K562 (cell line): ENCODE results near the gene NUAK1. TPM values are rescaled to one million over a fixed set of nuclear protein-coding genes. Genes with fewer than 3 reads are reported as not detected.

ENCODE experiments used
- ATAC-seq: fragments of 200-7000 bp; cut with Tn5 transposase; 3 replicates; pipeline ENCODE4 v1.9.1; 2020; ENCODE audit warnings: moderate library complexity
- BruUV-seq: library from RNA; stranded (reverse); fragments of 400-500 nt; replicated peaks from 2 replicates; lab custom pipeline; 2021; lab: Mats Ljungman, UMichigan
- CTCF ChIA-PET: fragments of 300-600 bp; formaldehyde crosslinking; extraction: SDS; loops from one replicate; lab custom pipeline; 2021; ENCODE audit warnings: low intra/inter-chr PET ratio; lab: Yijun Ruan, JAX
- POLR2A ChIA-PET: fragments of 300-600, 350-650 bp; sonication (Branson Sonifier 250); formaldehyde crosslinking; extraction: SDS; loops from one replicate; lab custom pipeline; 2021; ENCODE audit warnings: antibody characterized with exemption, inconsistent platforms; lab: Yijun Ruan, JAX
- DNase-seq, 4 experiments: peaks; one replicate each; pipeline versions ENCODE4 v3.0.0 to v3.0.0-alpha.2; 2011 to 2018; ENCODE audit warnings: low spot score in 3 of 4, mixed read lengths in 3 of 4; ENCODE audit errors: extremely low read depth in 1 of 4
- FAIRE-seq: peaks from 2 replicates; lab custom pipeline; 2011; peaks lifted over from hg19 to GRCh38; lab: Jason Lieb, UNC
- H2AFZ ChIP-seq: 2 replicates; pipeline ENCODE4 v1.6.0; 2011; ENCODE audit warnings: low read depth, low read length, control low read depth, inconsistent platforms
- H3K27ac ChIP-seq: fragments of 200-600 bp; 3 replicates; pipeline ENCODE4 v1.8.0; 2011; ENCODE audit warnings: low read depth, mild to moderate bottlenecking, control low read depth, inconsistent platforms, low read length, moderate library complexity, mixed read lengths; ENCODE audit errors: extremely low read depth
- H3K27me3 ChIP-seq, 2 experiments: fragments of 300-600 bp in 1 of 2; 2 replicates in 1 of 2; 3 replicates in 1 of 2; pipeline versions ENCODE4 v1.6.0 to v1.8.0; 2011; ENCODE audit warnings: inconsistent platforms in 2 of 2, low read length in 2 of 2, mild to moderate bottlenecking in 1 of 2, mixed read lengths in 1 of 2, moderate library complexity in 1 of 2; ENCODE audit not compliant: control insufficient read depth in 2 of 2, insufficient read depth in 2 of 2
- H3K36me3 ChIP-seq: fragments of 300-600 bp; 3 replicates; pipeline ENCODE4 v1.8.0; 2011; ENCODE audit warnings: mild to moderate bottlenecking, low read length, inconsistent platforms; ENCODE audit not compliant: control insufficient read depth, insufficient read depth
- H3K4me1 ChIP-seq, 2 experiments: fragments of 200-600 bp in 1 of 2; replicated peaks in 1 of 2; 2 replicates in 1 of 2; 3 replicates in 1 of 2; pipeline versions ENCODE4 v1.5.1 to v1.8.0; 2011; ENCODE audit warnings: inconsistent platforms in 2 of 2, low read length in 2 of 2, mild to moderate bottlenecking in 1 of 2, mixed read lengths in 1 of 2, moderate library complexity in 1 of 2; ENCODE audit not compliant: control insufficient read depth in 2 of 2, insufficient read depth in 2 of 2
- H3K4me2 ChIP-seq: 2 replicates; pipeline ENCODE4 v1.6.1; 2011; ENCODE audit warnings: low read length, control low read depth, inconsistent platforms, mixed read lengths; ENCODE audit not compliant: insufficient read depth
- H3K4me3 ChIP-seq: fragments of 200-600 bp; sonication (generic), shearing (Covaris generic); 2 replicates; pipeline ENCODE4 v1.5.1; 2016; ENCODE audit warnings: control low read depth, inconsistent platforms
- H3K79me2 ChIP-seq: fragments of 200-600 bp; 3 replicates; pipeline ENCODE4 v1.8.0; 2011; ENCODE audit warnings: low read length, inconsistent platforms; ENCODE audit not compliant: control insufficient read depth, insufficient read depth
- H3K9ac ChIP-seq, 2 experiments: 2 replicates each; pipeline versions ENCODE4 v1.6.0 to v1.6.1; 2011; ENCODE audit warnings: low read depth in 2 of 2, low read length in 2 of 2, control low read depth in 1 of 2, inconsistent platforms in 1 of 2, mild to moderate bottlenecking in 1 of 2, mixed read lengths in 1 of 2; ENCODE audit not compliant: insufficient read depth in 1 of 2
- H3K9me1 ChIP-seq: one replicate; pipeline ENCODE4 v1.6.0; 2011; ENCODE audit warnings: inconsistent platforms, mild to moderate bottlenecking, low read length, moderate library complexity; ENCODE audit not compliant: control insufficient read depth, insufficient read depth
- H3K9me3 ChIP-seq: replicated peaks from 2 replicates; pipeline ENCODE4 v1.5.1; 2011; ENCODE audit warnings: low read depth, low read length, inconsistent platforms; ENCODE audit not compliant: control insufficient read depth, insufficient read depth
- H4K20me1 ChIP-seq: replicated peaks from 2 replicates; pipeline ENCODE4 v1.6.1; 2011; ENCODE audit warnings: low read length, inconsistent platforms, mixed read lengths; ENCODE audit not compliant: control insufficient read depth, insufficient read depth
- ESRRB ChIP-seq: fragments of 250-450 bp; sonication (Bioruptor Pico); IDR thresholded peaks from 2 replicates; pipeline ENCODE4 v1.5.0; 2020; ENCODE audit warnings: mild to moderate bottlenecking, moderate library complexity, borderline replicate concordance
- KDM1A ChIP-seq, 2 experiments: fragments of 450-650 bp; IDR thresholded peaks; 2 replicates each; pipeline ENCODE4 v1.6.1; 2016; ENCODE audit warnings: mild to moderate bottlenecking in 2 of 2
- MTA1 ChIP-seq: fragments of 450-650 bp; IDR thresholded peaks from 2 replicates; pipeline ENCODE4 v1.6.1; 2017; ENCODE audit warnings: borderline replicate concordance
- MYC ChIP-seq, 2 experiments: fragments of 250-450 bp in 1 of 2; sonication (Bioruptor Pico) in 1 of 2; IDR thresholded peaks; 2 replicates each; pipeline versions ENCODE4 v1.5.1 to v1.6.1; 2012 to 2021; ENCODE audit warnings: low read depth in 2 of 2, borderline replicate concordance in 1 of 2, improper control_type of control experiment in 1 of 2, low read length in 1 of 2, mild to moderate bottlenecking in 1 of 2, moderate library complexity in 1 of 2
- NCOA4 ChIP-seq: fragments of 450-650 bp; IDR thresholded peaks from 2 replicates; pipeline ENCODE4 v1.6.1; 2018; ENCODE audit warnings: mild to moderate bottlenecking; ENCODE audit not compliant: partially characterized antibody
- NCOA6 ChIP-seq: fragments of 450-650 bp; IDR thresholded peaks from 2 replicates; pipeline ENCODE4 v1.6.1; 2017; ENCODE audit warnings: mild to moderate bottlenecking
- RUNX1 ChIP-seq: sonication (generic); IDR thresholded peaks from 2 replicates; pipeline ENCODE4 v1.6.1; 2016; ENCODE audit warnings: antibody characterized with exemption, low read depth
- TRIM24 ChIP-seq, 2 experiments: fragments of 450-650 bp; IDR thresholded peaks; 2 replicates each; pipeline ENCODE4 v1.6.1; 2016
- TSC22D4 ChIP-seq: fragments of 450-650 bp; IDR thresholded peaks from 2 replicates; pipeline ENCODE4 v1.6.1; 2016; ENCODE audit warnings: missing genetic modification characterization, missing biosample characterization, control low read depth
- U2AF1 ChIP-seq: fragments of 200-400 bp; formaldehyde crosslinking; optimal IDR thresholded peaks from 2 replicates; pipeline ENCODE3; 2017; ENCODE audit warnings: mild to moderate bottlenecking, low read depth, low read length, moderate library complexity
- VEZF1 ChIP-seq: fragments of 200-800 bp; sonication (Bioruptor generic); IDR thresholded peaks from 2 replicates; pipeline ENCODE4 v1.6.1; 2017; ENCODE audit warnings: missing genetic modification characterization, missing compliant biosample characterization
- XRCC4 ChIP-seq: IDR thresholded peaks from one replicate; pipeline ENCODE4 v1.6.1; 2011; ENCODE audit not compliant: insufficient read depth, insufficient read length; ENCODE audit errors: extremely low read depth
- ZC3H11A ChIP-seq: IDR thresholded peaks from 2 replicates; pipeline ENCODE4 v1.6.1; 2012; ENCODE audit warnings: low read depth, low read length, improper control_type of control experiment
- ZKSCAN8 ChIP-seq: fragments of 200-800 bp; sonication (Bioruptor generic); IDR thresholded peaks from 2 replicates; pipeline ENCODE4 v1.6.1; 2016; ENCODE audit warnings: missing genetic modification characterization, missing compliant biosample characterization
- ZNF133 ChIP-seq: fragments of 250-450 bp; sonication (Bioruptor Pico); IDR thresholded peaks from 2 replicates; pipeline ENCODE4 v1.4.0; 2020; ENCODE audit warnings: mild to moderate bottlenecking
- ZNF134 ChIP-seq: fragments of 250-450 bp; sonication (Bioruptor Pico); conservative IDR thresholded peaks from 2 replicates; pipeline ENCODE4 v1.4.0; 2020
- WGBS: fragments of 100-300 bp; shearing (Covaris generic); methylation state at CpG from one replicate; pipeline ENCODE4 v1.1.6; 2016; ENCODE audit warnings: low coverage, mixed read lengths; ENCODE audit not compliant: insufficient coverage; ENCODE audit errors: missing lambda C conversion rate; 5-methylcytosine and 5-hydroxymethylcytosine counted together
- in situ Hi-C: fragments of 300-500 bp; cut with MboI; formaldehyde crosslinking; loops from 4 replicates; pipeline ENCODE4 v1.15.0; 2018; ENCODE audit warnings: inconsistent platforms, mixed read lengths
- intact Hi-C: fragments of 100-400 bp; cut with micrococcal nuclease; formaldehyde crosslinking; loops from 2 replicates; pipeline ENCODE4 v1.14.2; 2022
- polyA plus RNA-seq, 8 experiments: library from polyadenylated mRNA; depleted of rRNA in 4 of 8; stranded (reverse) in 5 of 8; unstranded in 3 of 8; fragments of >200 nt; fragmentation: Nextera tagmentation in 2 of 8; fragmentation: Illumina TruSeq in 1 of 8; extraction: Ambion mirVana in 2 of 8; extraction: Trizol in 1 of 8; gene quantifications; 2 replicates each; pipeline versions ENCODE4 v1.2.1 to v1.2.3, GENCODE V29; 2011 to 2014; ENCODE audit warnings: inconsistent platforms in 1 of 8, missing spikeins in 1 of 8
- total RNA-seq, 7 experiments: library from RNA; depleted of rRNA in 6 of 7; stranded (reverse); fragments of >200 nt in 6 of 7; fragmentation: Illumina TruSeq in 2 of 7; extraction: Trizol in 2 of 7; gene quantifications; 2 replicates each; pipeline versions ENCODE4 v1.2.1 to v1.2.3, GENCODE V29; 2011 to 2021; ENCODE audit warnings: low replicate concordance in 1 of 7

The NUAK1 gene
- total and polyA plus RNA-seq, 9 of the 15 experiments (the other 6 are each of a cell fraction or from before 2014, with no cell fraction given), result 0.02 TPM; not detected in 8

- no peak overlapping the region for H3K27ac ChIP-seq
- H3K36me3 ChIP-seq, result no peaks in the 10 kb centered on the region
- no peak overlapping the region for H3K4me2 ChIP-seq
- no peak overlapping the region for H3K4me3 ChIP-seq
- DNase-seq (no peak), FAIRE-seq (no peak), ATAC-seq (no peak)
- no peak for TF ChIP-seq ZKSCAN8 (CRISPR knock-in tag)
- no peak for TF ChIP-seq U2AF1
- TF ChIP-seq TSC22D4 (tag), result no peak
- TF ChIP-seq RUNX1, result no peak
- TF ChIP-seq NCOA6, result no peak
- TF ChIP-seq KDM1A (IDR thresholded peaks at IDR 0.05), result no peak
- TF ChIP-seq MTA1, result no peak
- no peak for TF ChIP-seq ZNF134
- TF ChIP-seq MYC (IDR thresholded peaks at IDR 0.05; ENCODE audit: low read depth, low read length), result no peak
- TF ChIP-seq MYC (CRISPR knock-in tag; IDR thresholded peaks at IDR 0.05; ENCODE audit: borderline replicate concordance, low read depth), result no peak
- TF ChIP-seq TRIM24 (IDR thresholded peaks at IDR 0.05), result no peak
- TF ChIP-seq ZC3H11A, result no peak
- no peak for TF ChIP-seq ZNF133 (CRISPR knock-in tag)
- no peak for TF ChIP-seq VEZF1 (CRISPR knock-in tag)
- no peak for TF ChIP-seq XRCC4
- TF ChIP-seq ESRRB (CRISPR knock-in tag), result no peak
- TF ChIP-seq NCOA4, result no peak
- H2AFZ ChIP-seq, result no peak overlapping the region
- BruUV-seq, result no TSS peak
- no peaks in the 10 kb centered on the region for H3K27me3 ChIP-seq
- no peaks in the 10 kb centered on the region for H3K9me1 ChIP-seq
- intact Hi-C loops (no loop called here), in situ Hi-C loops (no loop called here)
- no peaks in the 10 kb centered on the region for H3K9me3 ChIP-seq
- ChIA-PET POLR2A (interaction anchor here (0.6 kb wide), 1 partner anchor 9 kb away, joined by 3 read pairs; no protein-coding TSS in a partner anchor), CTCF (no interaction called here)
- no peaks in the 10 kb centered on the region for H3K79me2 ChIP-seq
- 0% methylated on average over 2 of the region's 2 CpGs for WGBS
- 0 out of 5 replicates have a peak, but pooled peaks cover 0 to 3% of the 10 kb centered on the region in 2 experiments for H3K4me1 ChIP-seq
- no peak overlapping the region for H3K9ac ChIP-seq
- H4K20me1 ChIP-seq, result no peaks in the 10 kb centered on the region
These were observed 98.9 kb downstream of the NUAK1 start for GRCh38 chr12:106039646-106040404.
